ENCODE data around the gene MPC1L. TPM values are rescaled to one million over a fixed set of nuclear protein-coding genes. Genes with fewer than 3 reads are reported as not detected.

Gene MPC1L
- total RNA-seq, 1 donor from 2014 or later = not detected

GRCh38 chrX:40653535-40653934 is 30.3 kb downstream of the MPC1L start:
- H3K4me1 Mint-ChIP-seq (ENCODE audit: unreplicated experiment) = no peaks in the 10 kb centered on the region
- TF ChIP-seq CTCF (IDR thresholded peaks at IDR 0.05) = no peak
- H3K36me3 Mint-ChIP-seq (ENCODE audit: unreplicated experiment) = peaks cover 4% of the 10 kb centered on the region
- no peak overlapping the region for H3K27ac Mint-ChIP-seq (ENCODE audit: unreplicated experiment)
- H3K27me3 Mint-ChIP-seq (ENCODE audit: unreplicated experiment) = no peaks in the 10 kb centered on the region
- no peaks in the 10 kb centered on the region for H3K9me3 Mint-ChIP-seq (ENCODE audit: unreplicated experiment)
- no peak for DNase-seq (ENCODE audit: extremely low spot score, unreplicated experiment)
- H3K4me3 Mint-ChIP-seq (ENCODE audit: unreplicated experiment) = no peak overlapping the region

- TF ChIP-seq CTCF (IDR thresholded peaks at IDR 0.05) = no peak
- Mint-ChIP-seq H3K9me3 (ENCODE audit: unreplicated experiment) (no peaks in the 10 kb centered on the region), H3K27ac (ENCODE audit: unreplicated experiment) (no peak overlapping the region), H3K27me3 (ENCODE audit: unreplicated experiment) (no peaks in the 10 kb centered on the region), H3K4me1 (ENCODE audit: unreplicated experiment) (no peaks in the 10 kb centered on the region), H3K36me3 (ENCODE audit: unreplicated experiment) (peaks cover 5% of the 10 kb centered on the region), H3K4me3 (ENCODE audit: unreplicated experiment) (no peak overlapping the region)
- DNase-seq (ENCODE audit: extremely low spot score, unreplicated experiment) = no peak
Observed at GRCh38 chrX:40660381-40660780, 37.2 kb downstream of the MPC1L start.

- H3K4me3 Mint-ChIP-seq (ENCODE audit: unreplicated experiment) = no peak overlapping the region
- no peaks in the 10 kb centered on the region for H3K4me1 Mint-ChIP-seq (ENCODE audit: unreplicated experiment)
- H3K27ac Mint-ChIP-seq (ENCODE audit: unreplicated experiment) = no peak overlapping the region
- TF ChIP-seq CTCF (IDR thresholded peaks at IDR 0.05) = no peak
- no peaks in the 10 kb centered on the region for H3K9me3 Mint-ChIP-seq (ENCODE audit: unreplicated experiment)
- peaks cover 10% of the 10 kb centered on the region for H3K36me3 Mint-ChIP-seq (ENCODE audit: unreplicated experiment)
- DNase-seq (ENCODE audit: extremely low spot score, unreplicated experiment) = no peak
- H3K27me3 Mint-ChIP-seq (ENCODE audit: unreplicated experiment) = no peaks in the 10 kb centered on the region
Observed at GRCh38 chrX:40661489-40661888, 38.3 kb downstream of the MPC1L start.

- Mint-ChIP-seq H3K27ac (ENCODE audit: unreplicated experiment) (no peak overlapping the region), H3K36me3 (ENCODE audit: unreplicated experiment) (peaks cover 23% of the 10 kb centered on the region), H3K4me1 (ENCODE audit: unreplicated experiment) (no peaks in the 10 kb centered on the region), H3K27me3 (ENCODE audit: unreplicated experiment) (no peaks in the 10 kb centered on the region), H3K4me3 (ENCODE audit: unreplicated experiment) (no peak overlapping the region), H3K9me3 (ENCODE audit: unreplicated experiment) (peaks cover 4% of the 10 kb centered on the region)
- no peak for DNase-seq (ENCODE audit: extremely low spot score, unreplicated experiment)
- TF ChIP-seq CTCF (IDR thresholded peaks at IDR 0.05) = no peak
Observed at GRCh38 chrX:40663078-40663740, 40.0 kb downstream of the MPC1L start.

- H3K27me3 Mint-ChIP-seq (ENCODE audit: unreplicated experiment) = no peaks in the 10 kb centered on the region
- H3K4me3 Mint-ChIP-seq (ENCODE audit: unreplicated experiment) = no peak overlapping the region
- DNase-seq (ENCODE audit: extremely low spot score, unreplicated experiment) = no peak
- peaks cover 4% of the 10 kb centered on the region for H3K9me3 Mint-ChIP-seq (ENCODE audit: unreplicated experiment)
- no peaks in the 10 kb centered on the region for H3K4me1 Mint-ChIP-seq (ENCODE audit: unreplicated experiment)
- peak; percentile 47 for TF ChIP-seq CTCF (IDR thresholded peaks at IDR 0.05)
- peaks cover 23% of the 10 kb centered on the region for H3K36me3 Mint-ChIP-seq (ENCODE audit: unreplicated experiment)
- no peak overlapping the region for H3K27ac Mint-ChIP-seq (ENCODE audit: unreplicated experiment)
Observed at GRCh38 chrX:40663880-40664630, 40.8 kb downstream of the MPC1L start.

Measured in osteocyte (in vitro differentiated cells).